Gastroesophageal sphincter (tissue), 2 donors: ENCODE results near the gene HDHD5.

ENCODE experiments used
- EP300 ChIP-seq: sonication (generic); formaldehyde crosslinking; IDR thresholded peaks from one replicate; pipeline ENCODE4 v1.6.1; 2017; ENCODE audit warnings: antibody characterized with exemption, mild to moderate bottlenecking
- POLR2A ChIP-seq, 2 donors: fragments of 450-650 bp; IDR thresholded peaks; one replicate each; pipeline ENCODE4 v1.6.1; 2017; ENCODE audit warnings: antibody characterized with exemption in 2 of 2, mild to moderate bottlenecking in 2 of 2, moderate library complexity in 1 of 2
- POLR2AphosphoS5 ChIP-seq: sonication (generic); formaldehyde crosslinking; IDR thresholded peaks from one replicate; pipeline ENCODE4 v1.6.1; 2017; ENCODE audit warnings: antibody characterized with exemption

DNA sequence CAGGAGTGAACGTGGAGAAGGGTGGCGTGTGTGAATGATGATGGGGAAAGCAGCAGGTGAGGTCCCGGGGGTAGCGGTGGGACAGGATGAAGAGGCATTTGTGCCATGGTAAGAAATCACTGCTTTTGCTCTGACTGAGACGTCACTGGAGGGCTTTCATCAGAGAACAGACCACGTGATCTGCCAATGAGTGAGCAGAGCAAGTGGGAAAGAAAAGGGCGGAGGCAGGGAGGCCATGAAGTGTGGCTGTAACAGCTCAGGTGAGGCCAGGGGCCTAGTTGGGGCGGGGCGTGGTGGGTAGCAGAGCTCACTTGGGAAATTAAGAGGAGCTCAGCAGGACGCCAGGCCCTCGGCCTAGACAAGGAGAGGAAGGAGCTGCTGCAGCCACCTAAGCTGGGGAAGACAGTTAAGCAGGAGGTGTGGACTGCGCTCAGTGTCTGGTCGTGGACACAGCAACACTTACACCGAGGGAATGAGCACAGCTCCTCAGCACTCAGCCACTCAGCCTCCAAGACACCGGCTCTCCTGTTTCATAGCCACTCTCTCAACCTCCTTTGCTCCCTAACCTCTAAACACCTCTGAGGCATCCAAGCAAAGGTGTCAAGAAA is 23.8 kb downstream of the HDHD5 start:
- no peak for TF ChIP-seq POLR2AphosphoS5
- TF ChIP-seq EP300 = no peak
- no peak for TF ChIP-seq POLR2A (IDR thresholded peaks at IDR 0.05)
